SK-N-SH treated with all-trans-retinoic acid at 6 μM for 48 hours (cell line): ENCODE measurements around the gene KRT78.

ENCODE experiments used
- ARNTL ChIP-seq: fragments of 450-650 bp; formaldehyde crosslinking; IDR thresholded peaks from 2 replicates; pipeline ENCODE4 v1.5.0; 2020; ENCODE audit warnings: low read depth, mild to moderate bottlenecking, moderate library complexity, borderline replicate concordance
- GLIS3 ChIP-seq: fragments of 250-450 bp; sonication (Bioruptor Pico); IDR thresholded peaks from 2 replicates; pipeline ENCODE4 v1.5.0; 2020; ENCODE audit warnings: mild to moderate bottlenecking, moderate library complexity
- OSR1 ChIP-seq: fragments of 250-450 bp; sonication (Bioruptor Pico); IDR thresholded peaks from 2 replicates; pipeline ENCODE4 v1.8.0; 2022; ENCODE audit warnings: moderate library complexity, mild to moderate bottlenecking, inconsistent platforms
- PATZ1 ChIP-seq: fragments of 250-450 bp; sonication (Bioruptor Pico); IDR thresholded peaks from 2 replicates; pipeline ENCODE4 v1.8.0; 2020; ENCODE audit warnings: mild to moderate bottlenecking, moderate library complexity, borderline replicate concordance
- ZC3H10 ChIP-seq: fragments of 250-450 bp; sonication (Bioruptor Pico); IDR thresholded peaks from 2 replicates; pipeline ENCODE4 v1.5.1; 2021; ENCODE audit warnings: mild to moderate bottlenecking, moderate library complexity
- ZFP30 ChIP-seq: fragments of 450-650 bp; formaldehyde crosslinking; IDR thresholded peaks from 2 replicates; pipeline ENCODE4 v1.5.0; 2022; ENCODE audit warnings: mild to moderate bottlenecking, moderate library complexity

GRCh38 chr12:52797529-52797894, 51.3 kb downstream of the KRT78 start:
- TF ChIP-seq OSR1 (CRISPR knock-in tag), result no peak
- no peak for TF ChIP-seq GLIS3 (CRISPR knock-in tag)
- no peak for TF ChIP-seq PATZ1 (CRISPR knock-in tag)
- TF ChIP-seq ZFP30 (CRISPR knock-in tag), result no peak
- no peak for TF ChIP-seq ARNTL
- no peak for TF ChIP-seq ZC3H10 (CRISPR knock-in tag)
